ENCODE data around the gene PSMC3.

PSMC3 gene

GRCh38 chr11:47393163-47394049 lies 32.8 kb downstream of the PSMC3 start:
- DNase-seq = no peak

GRCh38 chr11:47392546-47393162 lies 33.6 kb downstream of the PSMC3 start:
- DNase-seq = no peak

GRCh38 chr11:47391711-47392432 lies 34.4 kb downstream of the PSMC3 start:
- DNase-seq = no peak

- DNase-seq = no peak
These were observed 35.1 kb downstream of the PSMC3 start for GRCh38 chr11:47391077-47391583.

GRCh38 chr11:47390422-47390760 lies 35.8 kb downstream of the PSMC3 start:
- no peak for DNase-seq

GRCh38 chr11:47389577-47390421 lies 36.4 kb downstream of the PSMC3 start:
- no peak for DNase-seq

GRCh38 chr11:47388697-47389576 lies 37.3 kb downstream of the PSMC3 start:
- DNase-seq = no peak

GRCh38 chr11:47387944-47388696 lies 38.1 kb downstream of the PSMC3 start:
- no peak for DNase-seq

- no peak for DNase-seq
These were observed 41.7 kb downstream of the PSMC3 start for GRCh38 chr11:47384498-47384897.

GRCh38 chr11:47383071-47383470 lies 43.2 kb downstream of the PSMC3 start:
- no peak for DNase-seq

- DNase-seq = no peak
These were observed 46.2 kb downstream of the PSMC3 start for GRCh38 chr11:47380078-47380477.

- no peak for DNase-seq
These were observed 46.9 kb downstream of the PSMC3 start for GRCh38 chr11:47379317-47379716.

GRCh38 chr11:47378836-47379170 lies 47.4 kb downstream of the PSMC3 start:
- DNase-seq = no peak

GRCh38 chr11:47378010-47378835 lies 48.0 kb downstream of the PSMC3 start, which contains the start of gene SPI1:
SPI1 (minus strand) TSS chr11:47378547; CDS start chr11:47378353, 194 bp downstream.
- DNase-seq = no peak

GRCh38 chr11:47377571-47378009 lies 48.6 kb downstream of the PSMC3 start:
- DNase-seq = no peak

GRCh38 chr11:47376525-47377371 lies 49.5 kb downstream of the PSMC3 start:
- DNase-seq = no peak

- no peak for DNase-seq
These were observed 50.1 kb downstream of the PSMC3 start for GRCh38 chr11:47376107-47376524.

GRCh38 chr11:47375546-47376085 lies 50.6 kb downstream of the PSMC3 start:
- no peak for DNase-seq
